DND-41 (cell line): ENCODE measurements around the gene GOLGB1.

ENCODE experiments used
- CTCF ChIP-seq: IDR thresholded peaks from 2 replicates; pipeline ENCODE4 v1.5.1; 2012; ENCODE audit warnings: borderline replicate concordance, low read length, moderate library complexity, mild to moderate bottlenecking; ENCODE audit not compliant: poor library complexity, severe bottlenecking; ENCODE audit errors: extremely low read depth
- EZH2 ChIP-seq: IDR thresholded peaks from 3 replicates; pipeline ENCODE4 v1.6.1; 2012; ENCODE audit warnings: borderline replicate concordance, low read depth, mild to moderate bottlenecking, moderate library complexity, low read length, inconsistent platforms; ENCODE audit not compliant: severe bottlenecking

- TF ChIP-seq CTCF (no peak), EZH2 (no peak)
Observed at GRCh38 chr3:121758727-121759450, 9.3 kb upstream of the GOLGB1 start.
